GM12878 (cell line): ENCODE data around the gene POU6F2. TPM values are rescaled to one million over a fixed set of nuclear protein-coding genes. Genes with fewer than 3 reads are reported as not detected.

Experiments used
- ATAC-seq: fragments of 200-7000 bp; cut with Tn5 transposase; 3 replicates; pipeline ENCODE4 v1.9.1; 2020; ENCODE audit warnings: mild to moderate bottlenecking, moderate library complexity
- BruUV-seq: library from RNA; stranded (reverse); fragments of 400-500 nt; replicated peaks from 2 replicates; lab custom pipeline; 2021; lab: Mats Ljungman, UMichigan
- CTCF ChIA-PET: fragments of 300-600 bp; sonication (Branson Sonifier 250); formaldehyde crosslinking; extraction: SDS; loops from one replicate; lab custom pipeline; 2021; ENCODE audit warnings: inconsistent platforms; lab: Yijun Ruan, JAX
- POLR2A ChIA-PET: fragments of 350-600 bp; formaldehyde crosslinking; extraction: SDS; loops from one replicate; lab custom pipeline; 2021; ENCODE audit warnings: inconsistent platforms; lab: Charles Lee
- RAD21 ChIA-PET: fragments of 300-600 bp; sonication (Branson Sonifier 250); formaldehyde crosslinking; loops from one replicate; lab custom pipeline; 2023; ENCODE audit warnings: antibody characterized with exemption; ENCODE audit not compliant: unreplicated experiment; lab: Charles Lee
- SMC1A ChIA-PET: fragments of 300-600 bp; sonication (Branson Sonifier 250); formaldehyde crosslinking; loops from one replicate; lab custom pipeline; 2023; ENCODE audit not compliant: unreplicated experiment, uncharacterized antibody; lab: Charles Lee
- DNase-seq: peaks from one replicate; pipeline ENCODE4 v3.0.0-alpha.2; 2011; ENCODE audit warnings: low read depth, low spot score
- FAIRE-seq: peaks from 3 replicates; lab custom pipeline; 2011; peaks lifted over from hg19 to GRCh38; lab: Jason Lieb, UNC
- H2AFZ ChIP-seq: 2 replicates; pipeline ENCODE4 v1.6.0; 2011; ENCODE audit warnings: low read depth, low read length, control low read depth; ENCODE audit not compliant: control insufficient read depth
- H3K27ac ChIP-seq: 2 replicates; pipeline ENCODE4 v1.5.1; 2011; ENCODE audit warnings: control low read depth; ENCODE audit not compliant: control insufficient read depth, insufficient read depth
- H3K27me3 ChIP-seq, 2 experiments: replicated peaks in 1 of 2; 2 replicates each; pipeline versions ENCODE4 v1.6.0 to v1.6.1; 2011; ENCODE audit warnings: low read length in 1 of 2; ENCODE audit not compliant: control insufficient read depth in 2 of 2, insufficient read depth in 2 of 2
- H3K36me3 ChIP-seq, 2 experiments: 2 replicates each; pipeline ENCODE4 v1.5.1; 2011; ENCODE audit warnings: low read length in 1 of 2; ENCODE audit not compliant: control insufficient read depth in 2 of 2, insufficient read depth in 2 of 2
- H3K4me1 ChIP-seq: 2 replicates; pipeline ENCODE4 v1.6.1; 2011; ENCODE audit warnings: mild to moderate bottlenecking, low read length, moderate library complexity, mixed read lengths; ENCODE audit not compliant: control insufficient read depth, insufficient read depth
- H3K4me2 ChIP-seq: 2 replicates; pipeline ENCODE4 v1.6.0; 2011; ENCODE audit warnings: control low read depth; ENCODE audit not compliant: control insufficient read depth, insufficient read depth
- H3K4me3 ChIP-seq: fragments of 200-600 bp; sonication (generic); 2 replicates; pipeline ENCODE4 v1.5.1; 2016
- H3K79me2 ChIP-seq: 2 replicates; pipeline ENCODE4 v1.6.0; 2011; ENCODE audit warnings: low read length; ENCODE audit not compliant: control insufficient read depth, insufficient read depth
- H3K9ac ChIP-seq: 2 replicates; pipeline ENCODE4 v1.8.0; 2011; ENCODE audit warnings: low read length, control low read depth, mixed read lengths; ENCODE audit not compliant: control insufficient read depth, insufficient read depth
- H3K9me3 ChIP-seq: replicated peaks from 3 replicates; pipeline ENCODE4 v1.5.1; 2011; ENCODE audit warnings: mild to moderate bottlenecking, low read length; ENCODE audit not compliant: control insufficient read depth, insufficient read depth
- H4K20me1 ChIP-seq: 2 replicates; pipeline ENCODE4 v1.6.0; 2011; ENCODE audit not compliant: control insufficient read depth, insufficient read depth
- CREB1 ChIP-seq: IDR thresholded peaks from 2 replicates; pipeline ENCODE4 v1.6.1; 2012; ENCODE audit warnings: low read depth, mild to moderate bottlenecking, inconsistent platforms
- POLR2AphosphoS2 ChIP-seq: IDR thresholded peaks from 2 replicates; pipeline ENCODE4 v1.6.1; 2011; ENCODE audit warnings: low read depth, mild to moderate bottlenecking, low read length, improper control_type of control experiment, moderate library complexity
- TBL1XR1 ChIP-seq: IDR thresholded peaks from 2 replicates; pipeline ENCODE4 v1.6.1; 2012; ENCODE audit warnings: low read depth, low read length, improper control_type of control experiment
- ZBTB4 ChIP-seq: fragments of 450-650 bp; formaldehyde crosslinking; IDR thresholded peaks from 2 replicates; pipeline ENCODE4 v1.4.0; 2022; ENCODE audit warnings: mild to moderate bottlenecking, moderate library complexity
- ZNF384 ChIP-seq: IDR thresholded peaks from 2 replicates; pipeline ENCODE4 v1.6.1; 2012; ENCODE audit warnings: low read depth, mild to moderate bottlenecking, low read length, improper control_type of control experiment, borderline replicate concordance
- WGBS: methylation state at CpG from one replicate; pipeline ENCODE4 v1.1.6; 2016; ENCODE audit warnings: low lambda C conversion rate; ENCODE audit not compliant: insufficient replicate concordance, insufficient coverage; ENCODE audit errors: missing lambda C conversion rate; 5-methylcytosine and 5-hydroxymethylcytosine counted together
- in situ Hi-C: fragments of 300-500 bp; cut with MboI; formaldehyde crosslinking; loops from 9 replicates; pipeline ENCODE4 v1.14.3; 2018; ENCODE audit warnings: mixed read lengths
- intact Hi-C: fragments of 100-400 bp; cut with micrococcal nuclease; formaldehyde crosslinking; loops from one replicate; pipeline ENCODE4 v1.14.2; 2022; ENCODE audit not compliant: unreplicated experiment
- polyA plus RNA-seq, 11 experiments: library from polyadenylated mRNA; depleted of rRNA in 4 of 11; unstranded in 6 of 11; stranded (reverse) in 5 of 11; fragments of >200 nt; fragmentation: Nextera tagmentation in 4 of 11; fragmentation: Illumina TruSeq in 1 of 11; extraction: Ambion mirVana in 4 of 11; extraction: Trizol in 1 of 11; gene quantifications; 1 replicate in 1 of 11; 2 replicates in 10 of 11; pipeline versions ENCODE4 v1.2.1 to v1.2.3, GENCODE V29; 2011 to 2016; ENCODE audit warnings: inconsistent platforms in 2 of 11, missing spikeins in 2 of 11, low read depth in 1 of 11
- total RNA-seq, 4 experiments: library from RNA; depleted of rRNA in 3 of 4; stranded (reverse); fragments of >200 nt in 3 of 4; fragmentation: Illumina TruSeq in 1 of 4; extraction: Trizol in 1 of 4; gene quantifications; 2 replicates each; pipeline versions ENCODE4 v1.2.1 to v1.2.3, GENCODE V29; 2013 to 2021

Gene POU6F2
- total and polyA plus RNA-seq, 10 of the 15 experiments (the other 5 are each of a cell fraction or from before 2014, with no cell fraction given): 0.10 TPM; not detected in 9

DNA sequence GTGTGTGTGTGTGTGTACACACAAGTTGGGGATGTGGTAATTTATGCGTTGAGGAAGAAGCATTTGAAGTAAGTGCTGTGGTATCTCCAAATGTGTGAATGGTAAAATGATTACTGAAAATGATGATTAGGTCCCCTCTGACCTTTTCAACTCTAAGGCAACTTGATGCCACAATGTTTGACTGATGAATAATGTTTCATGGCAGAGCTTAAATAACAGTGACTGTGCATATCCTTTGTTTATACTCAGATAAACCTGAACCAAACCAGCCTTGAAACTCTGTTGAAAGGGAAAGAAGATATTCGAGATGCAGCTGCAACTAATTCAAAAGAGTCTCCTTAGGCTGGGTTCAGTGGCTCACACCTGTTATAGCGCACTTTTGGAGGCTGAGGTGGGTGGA is 523.6 kb downstream of the POU6F2 start:
- Histone ChIP-seq H3K4me1 (no peaks in the 10 kb centered on the region), H3K9ac (no peak overlapping the region), H3K27me3 (peaks cover 0 to 4% of the 10 kb centered on the region in 2 experiments; a peak in 2 of 4 replicates), H3K4me2 (no peak overlapping the region), H3K27ac (no peak overlapping the region), H4K20me1 (no peaks in the 10 kb centered on the region), H3K9me3 (no peaks in the 10 kb centered on the region), H3K36me3 (no peaks in the 10 kb centered on the region), H2AFZ (no peak overlapping the region), H3K79me2 (no peaks in the 10 kb centered on the region), H3K4me3 (no peak overlapping the region)
- FAIRE-seq (no peak), ATAC-seq (no peak), DNase-seq (no peak)
- in situ Hi-C loops: no loop called here
- ChIA-PET CTCF (interaction anchor here (0.6 kb wide), 1 partner anchor 46 kb away, joined by 3 read pairs; no protein-coding TSS in a partner anchor), RAD21 (no interaction called here), SMC1A (no interaction called here), POLR2A (no interaction called here)
- intact Hi-C loops: no loop called here
- WGBS: 14% methylated on average over 3 of the region's 3 CpGs
- no peak for TF ChIP-seq TBL1XR1
- no peak for TF ChIP-seq POLR2AphosphoS2
- TF ChIP-seq CREB1: no peak
- no peak for TF ChIP-seq ZBTB4
- no peak for TF ChIP-seq ZNF384
- BruUV-seq: no TSS peak
